Astrocyte (in vitro differentiated cells and primary cell): ENCODE measurements around the gene DNAJC15.

ENCODE experiments used
- EZH2 ChIP-seq: IDR thresholded peaks from 2 replicates; pipeline ENCODE4 v1.6.1; 2012; ENCODE audit warnings: mild to moderate bottlenecking, low read length, inconsistent platforms; ENCODE audit not compliant: insufficient read depth
- TF ChIP-seq, protein P1 (sequence below): IDR thresholded peaks from 2 replicates; pipeline ENCODE4 v1.5.1; 2011; ENCODE audit warnings: low read depth, mild to moderate bottlenecking, inconsistent platforms, low read length, moderate library complexity; ENCODE audit not compliant: insufficient read depth

DNA sequence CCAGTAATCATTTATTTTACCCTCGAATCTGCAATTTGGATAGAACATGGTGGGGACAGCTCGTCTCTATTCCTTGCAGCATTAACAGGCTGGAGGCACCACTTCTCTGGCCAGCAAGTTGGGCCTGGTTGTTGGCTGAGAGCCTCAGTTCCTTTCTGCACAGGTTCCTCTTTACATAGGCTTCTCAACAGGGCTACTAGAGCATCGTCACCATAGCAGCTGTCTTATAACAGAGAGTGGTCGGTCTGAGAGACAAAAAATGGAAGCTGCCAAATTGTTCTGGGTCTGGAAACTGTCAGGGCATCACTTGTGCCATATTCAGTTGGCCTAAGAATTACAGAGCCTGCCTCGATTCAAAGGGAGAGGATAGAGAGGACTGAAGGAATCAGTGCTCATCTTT, 86.7 kb downstream of the DNAJC15 start:
- no peak for TF ChIP-seq EZH2
- TF ChIP-seq, protein P1, sequence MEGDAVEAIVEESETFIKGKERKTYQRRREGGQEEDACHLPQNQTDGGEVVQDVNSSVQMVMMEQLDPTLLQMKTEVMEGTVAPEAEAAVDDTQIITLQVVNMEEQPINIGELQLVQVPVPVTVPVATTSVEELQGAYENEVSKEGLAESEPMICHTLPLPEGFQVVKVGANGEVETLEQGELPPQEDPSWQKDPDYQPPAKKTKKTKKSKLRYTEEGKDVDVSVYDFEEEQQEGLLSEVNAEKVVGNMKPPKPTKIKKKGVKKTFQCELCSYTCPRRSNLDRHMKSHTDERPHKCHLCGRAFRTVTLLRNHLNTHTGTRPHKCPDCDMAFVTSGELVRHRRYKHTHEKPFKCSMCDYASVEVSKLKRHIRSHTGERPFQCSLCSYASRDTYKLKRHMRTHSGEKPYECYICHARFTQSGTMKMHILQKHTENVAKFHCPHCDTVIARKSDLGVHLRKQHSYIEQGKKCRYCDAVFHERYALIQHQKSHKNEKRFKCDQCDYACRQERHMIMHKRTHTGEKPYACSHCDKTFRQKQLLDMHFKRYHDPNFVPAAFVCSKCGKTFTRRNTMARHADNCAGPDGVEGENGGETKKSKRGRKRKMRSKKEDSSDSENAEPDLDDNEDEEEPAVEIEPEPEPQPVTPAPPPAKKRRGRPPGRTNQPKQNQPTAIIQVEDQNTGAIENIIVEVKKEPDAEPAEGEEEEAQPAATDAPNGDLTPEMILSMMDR: no peak
